Measurements from ENCODE around the gene SYNPO2. TPM values are rescaled to one million over a fixed set of nuclear protein-coding genes. Genes with fewer than 3 reads are reported as not detected.

The SYNPO2 gene
- total and polyA plus RNA-seq, 2 of the 8 experiments (the other 6 are each of a cell fraction or from before 2014, with no cell fraction given), result 0.50 to 4.2 TPM

DNA sequence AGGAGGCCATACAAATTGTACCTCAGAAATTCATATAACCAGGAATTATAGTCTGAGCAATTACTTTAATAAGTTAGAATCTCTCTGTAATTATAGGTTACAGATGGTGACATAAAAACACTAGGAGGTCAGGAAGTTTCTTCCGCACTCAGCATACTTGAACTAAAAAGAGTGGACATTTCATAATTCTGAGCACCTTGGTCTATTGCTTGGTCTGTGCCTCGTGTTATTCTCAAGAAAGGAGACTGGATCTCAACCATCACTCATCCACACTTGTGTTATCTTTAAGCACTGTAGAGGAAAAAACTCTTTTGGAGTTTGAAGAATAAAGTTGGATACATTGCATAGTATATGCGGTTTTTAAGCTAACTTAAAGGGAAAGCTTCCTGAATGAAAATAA is 91.1 kb downstream of the SYNPO2 start:
- TF ChIP-seq EGR1 (IDR thresholded peaks at IDR 0.05; ENCODE audit: borderline replicate concordance, low read depth, low read length) (no peak), SP2 (IDR thresholded peaks at IDR 0.05; ENCODE audit: low read length) (no peak), TBP (IDR thresholded peaks at IDR 0.05; ENCODE audit: low read depth, low read length) (no peak), SIN3A (conservative IDR thresholded peaks at IDR 0.05 in 1 of 2, IDR thresholded peaks at IDR 0.05 in 1 of 2; ENCODE audit: low read depth in 1 of 2, low read length in 2 of 2) (no peak), NANOG (IDR thresholded peaks at IDR 0.05; ENCODE audit: insufficient read depth, low read depth, low read length, poor library complexity, severe bottlenecking) (no peak), GABPA (IDR thresholded peaks at IDR 0.05; ENCODE audit: borderline replicate concordance, insufficient read depth, low read length) (no peak), CBX5 (IDR thresholded peaks at IDR 0.05; ENCODE audit: low read depth, low read length) (no peak), BACH1 (IDR thresholded peaks at IDR 0.05; ENCODE audit: low read length) (no peak), CBX8 (IDR thresholded peaks at IDR 0.05; ENCODE audit: borderline replicate concordance, low read depth, low read length) (no peak), KDM4A (IDR thresholded peaks at IDR 0.05; ENCODE audit: low read depth, low read length, severe bottlenecking) (no peak), POLR2A (IDR thresholded peaks at IDR 0.05; ENCODE audit: control extremely low read depth in 1 of 2, low read depth in 2 of 2, low read length in 2 of 2) (no peak), TAF1 (IDR thresholded peaks at IDR 0.05; ENCODE audit: low read depth, low read length) (no peak)
- TF ChIP-seq, protein P1, sequence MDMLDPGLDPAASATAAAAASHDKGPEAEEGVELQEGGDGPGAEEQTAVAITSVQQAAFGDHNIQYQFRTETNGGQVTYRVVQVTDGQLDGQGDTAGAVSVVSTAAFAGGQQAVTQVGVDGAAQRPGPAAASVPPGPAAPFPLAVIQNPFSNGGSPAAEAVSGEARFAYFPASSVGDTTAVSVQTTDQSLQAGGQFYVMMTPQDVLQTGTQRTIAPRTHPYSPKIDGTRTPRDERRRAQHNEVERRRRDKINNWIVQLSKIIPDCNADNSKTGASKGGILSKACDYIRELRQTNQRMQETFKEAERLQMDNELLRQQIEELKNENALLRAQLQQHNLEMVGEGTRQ (IDR thresholded peaks at IDR 0.05; ENCODE audit: low read length), result no peak
- FAIRE-seq, result no peak
- DNase-seq (ENCODE audit: low read depth in 1 of 2, low spot score in 2 of 2), result no peak
- no peak overlapping the region for H2BK15ac ChIP-seq (ENCODE audit: low read length)
- H3K14ac ChIP-seq (ENCODE audit: insufficient read length), result no peak overlapping the region
- no peak overlapping the region for H2AFZ ChIP-seq (ENCODE audit: low read length)
- H3K9ac ChIP-seq (replicated peaks in 1 of 4; ENCODE audit: extremely low read depth in 1 of 4, low read depth in 3 of 4, low read length in 3 of 4), result no peak overlapping the region
- H3K27me3 ChIP-seq (replicated peaks in 1 of 4; ENCODE audit: control insufficient read depth in 3 of 4, extremely low read depth in 1 of 4, insufficient read depth in 3 of 4, low read length in 3 of 4), result no peaks in the 10 kb centered on the region
- H3K4me3 ChIP-seq (ENCODE audit: extremely low read depth in 1 of 4, insufficient read depth in 2 of 4, low read depth in 3 of 4, low read length in 4 of 4), result no peak overlapping the region
- H3K18ac ChIP-seq (ENCODE audit: extremely low read depth, low read length), result no peak overlapping the region
- no peaks in the 10 kb centered on the region for H3K79me1 ChIP-seq (ENCODE audit: low read depth, low read length)
- no peak overlapping the region for H3K4me2 ChIP-seq (ENCODE audit: insufficient read depth in 1 of 2, low read depth in 2 of 2, low read length in 2 of 2)
- H2AK5ac ChIP-seq (ENCODE audit: low read depth, low read length), result no peak overlapping the region
- peaks cover 0 to 9% (median 0%) of the 10 kb centered on the region in 4 experiments; a peak in 2 of 7 replicates for H3K4me1 ChIP-seq (replicated peaks in 1 of 4; ENCODE audit: control insufficient read depth in 3 of 4, insufficient read depth in 4 of 4, low read length in 3 of 4)
- H3K27ac ChIP-seq (ENCODE audit: low read depth, low read length), result no peak overlapping the region
- H3K23ac ChIP-seq (ENCODE audit: insufficient read length), result no peak overlapping the region
- H3K56ac ChIP-seq (replicated peaks; ENCODE audit: insufficient read length, low read depth, low read length), result no peak overlapping the region
- H4K5ac ChIP-seq (ENCODE audit: insufficient read length, low read depth, low read length), result no peak overlapping the region
- H4K8ac ChIP-seq (ENCODE audit: extremely low read depth, insufficient read depth, low read length), result no peak overlapping the region
- POLR2A ChIA-PET (ENCODE audit: partially characterized antibody), result no interaction called here
- no peak overlapping the region for H2BK20ac ChIP-seq (ENCODE audit: low read length)
- no peaks in the 10 kb centered on the region for H4K20me1 ChIP-seq (replicated peaks in 1 of 2; ENCODE audit: control insufficient read depth in 1 of 2, insufficient read depth in 2 of 2, low read length in 2 of 2)
- no peaks in the 10 kb centered on the region for H3K36me3 ChIP-seq (ENCODE audit: control insufficient read depth in 2 of 4, insufficient read depth in 4 of 4, low read length in 3 of 4)
- H3K79me2 ChIP-seq (ENCODE audit: control insufficient read depth in 1 of 2, insufficient read depth in 2 of 2, low read length in 2 of 2), result no peaks in the 10 kb centered on the region
- H2BK120ac ChIP-seq (replicated peaks; ENCODE audit: low read depth, low read length), result no peak overlapping the region
- no peaks in the 10 kb centered on the region for H3K23me2 ChIP-seq (ENCODE audit: low read depth, low read length)
- no peak overlapping the region for H2BK5ac ChIP-seq (ENCODE audit: low read depth, low read length)
- no peak overlapping the region for H3K4ac ChIP-seq (replicated peaks; ENCODE audit: insufficient read length, low read depth, low read length)
- H3K9me3 ChIP-seq (ENCODE audit: insufficient read depth in 2 of 2, low read depth in 1 of 2, low read length in 1 of 2), result no peaks in the 10 kb centered on the region
- CTCF ChIA-PET (ENCODE audit: partially characterized antibody), result interaction anchor here (0.8 to 6.4 kb wide), 5 partner anchors 12 to 234 kb away, joined by 3 to 42 read pairs (median 3); partner anchors contain the start of gene USP53
- no peak overlapping the region for H4K91ac ChIP-seq (replicated peaks; ENCODE audit: insufficient read length, low read length)
- 91% methylated on average over 3 of the region's 3 CpGs; no CpG with 5 or more reads in 1 of the 2 experiments for WGBS, 2 experiments (ENCODE audit: extremely low coverage in 1 of 2, insufficient coverage in 1 of 2, insufficient read length in 1 of 2, insufficient replicate concordance in 2 of 2, low coverage in 1 of 2, low lambda C conversion rate in 2 of 2, missing lambda C conversion rate in 1 of 2)
- no peak overlapping the region for H2BK12ac ChIP-seq (ENCODE audit: low read depth, low read length)

Data from H1 (cell line).